ENCODE results near the gene MACROD2. TPM values are rescaled to one million over a fixed set of nuclear protein-coding genes. Genes with fewer than 3 reads are reported as not detected.

MACROD2 gene
- total RNA-seq, 1 donor from 2014 or later, result not detected

GRCh38 chr20:14604143-14604542 lies 608.8 kb downstream of the MACROD2 start:
- H3K9me3 Mint-ChIP-seq, result peaks cover 10% of the 10 kb centered on the region
- no peaks in the 10 kb centered on the region for H3K4me1 Mint-ChIP-seq (ENCODE audit: low read depth)
- no peak overlapping the region for H3K4me3 Mint-ChIP-seq

GRCh38 chr20:14609328-14610221 lies 614.3 kb downstream of the MACROD2 start:
- Mint-ChIP-seq H3K9me3 (peaks cover 6% of the 10 kb centered on the region), H3K4me1 (ENCODE audit: low read depth) (no peaks in the 10 kb centered on the region), H3K36me3 (ENCODE audit: low read depth) (no peaks in the 10 kb centered on the region), H3K27ac (no peak overlapping the region), H3K27me3 (ENCODE audit: insufficient read depth) (no peaks in the 10 kb centered on the region), H3K4me3 (no peak overlapping the region)
- DNase-seq (ENCODE audit: low spot score), result no peak
- intact Hi-C loops (cut with micrococcal nuclease), result no loop called here

More at GRCh38 chr20:14604143-14604542, 608.8 kb downstream of the MACROD2 start:
- intact Hi-C loops (cut with micrococcal nuclease), result no loop called here
- H3K36me3 Mint-ChIP-seq (ENCODE audit: low read depth), result no peaks in the 10 kb centered on the region
- no peak overlapping the region for H3K27ac Mint-ChIP-seq
- no peaks in the 10 kb centered on the region for H3K27me3 Mint-ChIP-seq (ENCODE audit: insufficient read depth)
- DNase-seq (ENCODE audit: low spot score), result no peak

GRCh38 chr20:14611479-14611878 lies 616.2 kb downstream of the MACROD2 start:
- H3K27me3 Mint-ChIP-seq (ENCODE audit: insufficient read depth), result no peaks in the 10 kb centered on the region
- no peak for DNase-seq (ENCODE audit: low spot score)
- H3K9me3 Mint-ChIP-seq, result peaks cover 12% of the 10 kb centered on the region
- no peak overlapping the region for H3K4me3 Mint-ChIP-seq
- H3K27ac Mint-ChIP-seq, result no peak overlapping the region
- H3K4me1 Mint-ChIP-seq (ENCODE audit: low read depth), result no peaks in the 10 kb centered on the region
- intact Hi-C loops (cut with micrococcal nuclease), result no loop called here
- H3K36me3 Mint-ChIP-seq (ENCODE audit: low read depth), result no peaks in the 10 kb centered on the region

GRCh38 chr20:14612391-14612790 lies 617.1 kb downstream of the MACROD2 start:
- H3K4me1 Mint-ChIP-seq (ENCODE audit: low read depth), result no peaks in the 10 kb centered on the region
- H3K27me3 Mint-ChIP-seq (ENCODE audit: insufficient read depth), result no peaks in the 10 kb centered on the region
- H3K4me3 Mint-ChIP-seq, result no peak overlapping the region
- no peak for DNase-seq (ENCODE audit: low spot score)
- peaks cover 12% of the 10 kb centered on the region for H3K9me3 Mint-ChIP-seq
- no peaks in the 10 kb centered on the region for H3K36me3 Mint-ChIP-seq (ENCODE audit: low read depth)
- H3K27ac Mint-ChIP-seq, result no peak overlapping the region
- intact Hi-C loops (cut with micrococcal nuclease), result no loop called here

- Mint-ChIP-seq H3K4me3 (no peak overlapping the region), H3K27ac (no peak overlapping the region), H3K9me3 (peaks cover 7% of the 10 kb centered on the region), H3K27me3 (ENCODE audit: insufficient read depth) (peaks cover 2% of the 10 kb centered on the region), H3K4me1 (ENCODE audit: low read depth) (no peaks in the 10 kb centered on the region), H3K36me3 (ENCODE audit: low read depth) (no peaks in the 10 kb centered on the region)
- intact Hi-C loops (cut with micrococcal nuclease), result no loop called here
- DNase-seq (ENCODE audit: low spot score), result no peak
Measured at GRCh38 chr20:14616003-14616402, 620.7 kb downstream of the MACROD2 start.

GRCh38 chr20:14617123-14617522 lies 621.8 kb downstream of the MACROD2 start:
- Mint-ChIP-seq H3K9me3 (peaks cover 7% of the 10 kb centered on the region), H3K27me3 (ENCODE audit: insufficient read depth) (peaks cover 2% of the 10 kb centered on the region), H3K27ac (no peak overlapping the region), H3K36me3 (ENCODE audit: low read depth) (no peaks in the 10 kb centered on the region), H3K4me1 (ENCODE audit: low read depth) (no peaks in the 10 kb centered on the region), H3K4me3 (no peak overlapping the region)
- DNase-seq (ENCODE audit: low spot score), result no peak
- intact Hi-C loops (cut with micrococcal nuclease), result no loop called here

GRCh38 chr20:14619411-14619810 lies 624.1 kb downstream of the MACROD2 start:
- DNase-seq (ENCODE audit: low spot score), result no peak
- Mint-ChIP-seq H3K27ac (no peak overlapping the region), H3K9me3 (peaks cover 7% of the 10 kb centered on the region), H3K4me1 (ENCODE audit: low read depth) (no peaks in the 10 kb centered on the region), H3K27me3 (ENCODE audit: insufficient read depth) (peaks cover 2% of the 10 kb centered on the region), H3K36me3 (ENCODE audit: low read depth) (no peaks in the 10 kb centered on the region), H3K4me3 (no peak overlapping the region)
- intact Hi-C loops (cut with micrococcal nuclease), result no loop called here

- DNase-seq (ENCODE audit: low spot score), result no peak
- Mint-ChIP-seq H3K4me1 (ENCODE audit: low read depth) (no peaks in the 10 kb centered on the region), H3K9me3 (no peaks in the 10 kb centered on the region), H3K4me3 (no peak overlapping the region), H3K36me3 (ENCODE audit: low read depth) (no peaks in the 10 kb centered on the region), H3K27me3 (ENCODE audit: insufficient read depth) (peaks cover 2% of the 10 kb centered on the region), H3K27ac (no peak overlapping the region)
- intact Hi-C loops (cut with micrococcal nuclease), result no loop called here
Measured at GRCh38 chr20:14622796-14623195, 627.5 kb downstream of the MACROD2 start.

GRCh38 chr20:14631011-14631410 lies 635.7 kb downstream of the MACROD2 start:
- Mint-ChIP-seq H3K27me3 (ENCODE audit: insufficient read depth) (no peaks in the 10 kb centered on the region), H3K36me3 (ENCODE audit: low read depth) (no peaks in the 10 kb centered on the region), H3K9me3 (peaks cover 4% of the 10 kb centered on the region), H3K4me3 (no peak overlapping the region), H3K4me1 (ENCODE audit: low read depth) (no peaks in the 10 kb centered on the region), H3K27ac (no peak overlapping the region)
- intact Hi-C loops (cut with micrococcal nuclease), result no loop called here
- no peak for DNase-seq (ENCODE audit: low spot score)

GRCh38 chr20:14632906-14633305 lies 637.6 kb downstream of the MACROD2 start:
- no peak for DNase-seq (ENCODE audit: low spot score)
- Mint-ChIP-seq H3K9me3 (peaks cover 4% of the 10 kb centered on the region), H3K27me3 (ENCODE audit: insufficient read depth) (no peaks in the 10 kb centered on the region), H3K36me3 (ENCODE audit: low read depth) (no peaks in the 10 kb centered on the region), H3K4me3 (no peak overlapping the region), H3K27ac (no peak overlapping the region), H3K4me1 (ENCODE audit: low read depth) (no peaks in the 10 kb centered on the region)
- intact Hi-C loops (cut with micrococcal nuclease), result no loop called here

GRCh38 chr20:14633507-14633906 lies 638.2 kb downstream of the MACROD2 start:
- Mint-ChIP-seq H3K9me3 (peaks cover 4% of the 10 kb centered on the region), H3K27me3 (ENCODE audit: insufficient read depth) (no peaks in the 10 kb centered on the region), H3K4me3 (no peak overlapping the region), H3K4me1 (ENCODE audit: low read depth) (no peaks in the 10 kb centered on the region), H3K27ac (no peak overlapping the region), H3K36me3 (ENCODE audit: low read depth) (no peaks in the 10 kb centered on the region)
- intact Hi-C loops (cut with micrococcal nuclease), result no loop called here
- DNase-seq (ENCODE audit: low spot score), result no peak

- intact Hi-C loops (cut with micrococcal nuclease), result no loop called here
- H3K4me1 Mint-ChIP-seq (ENCODE audit: low read depth), result no peaks in the 10 kb centered on the region
- no peak for DNase-seq (ENCODE audit: low spot score)
- no peaks in the 10 kb centered on the region for H3K36me3 Mint-ChIP-seq (ENCODE audit: low read depth)
- no peaks in the 10 kb centered on the region for H3K27me3 Mint-ChIP-seq (ENCODE audit: insufficient read depth)
- no peak overlapping the region for H3K4me3 Mint-ChIP-seq
- no peak overlapping the region for H3K27ac Mint-ChIP-seq
- peaks cover 7% of the 10 kb centered on the region for H3K9me3 Mint-ChIP-seq
Measured at GRCh38 chr20:14634665-14635064, 639.3 kb downstream of the MACROD2 start.

- no peaks in the 10 kb centered on the region for H3K36me3 Mint-ChIP-seq (ENCODE audit: low read depth)
- H3K9me3 Mint-ChIP-seq, result peaks cover 13% of the 10 kb centered on the region
- no peak overlapping the region for H3K4me3 Mint-ChIP-seq
- H3K27me3 Mint-ChIP-seq (ENCODE audit: insufficient read depth), result no peaks in the 10 kb centered on the region
- no peak for DNase-seq (ENCODE audit: low spot score)
- no peaks in the 10 kb centered on the region for H3K4me1 Mint-ChIP-seq (ENCODE audit: low read depth)
- intact Hi-C loops (cut with micrococcal nuclease), result no loop called here
- no peak overlapping the region for H3K27ac Mint-ChIP-seq
Measured at GRCh38 chr20:14637441-14637840, 642.1 kb downstream of the MACROD2 start.
